AG04450 (cell line): ENCODE measurements around the gene NEU3. TPM values are rescaled to one million over a fixed set of nuclear protein-coding genes. Genes with fewer than 3 reads are reported as not detected.

Experiments used
- CTCF ChIA-PET: fragments of 300-600, 350-600 bp; formaldehyde crosslinking; extraction: SDS; loops from one replicate; lab custom pipeline; 2022; ENCODE audit warnings: antibody characterized with exemption, inconsistent platforms; lab: Charles Lee
- POLR2A ChIA-PET: fragments of 350-600 bp; formaldehyde crosslinking; extraction: SDS; loops from one replicate; lab custom pipeline; 2021; ENCODE audit warnings: antibody characterized with exemption, inconsistent platforms; lab: Yijun Ruan, JAX
- DNase-seq: peaks from one replicate; pipeline ENCODE4 v3.0.0-alpha.2; 2011; ENCODE audit warnings: low read depth, low spot score
- H3K27ac ChIP-seq: one replicate; pipeline ENCODE4 v1.5.1; 2012; ENCODE audit warnings: low read depth, low read length, control low read depth
- H3K27me3 ChIP-seq: one replicate; pipeline ENCODE4 v1.6.0; 2012; ENCODE audit warnings: low read length; ENCODE audit not compliant: control insufficient read depth, insufficient read depth
- H3K4me3 ChIP-seq: 2 replicates; pipeline ENCODE4 v1.5.1; 2011; ENCODE audit warnings: mild to moderate bottlenecking, low read depth, low read length, control low read depth
- H3K9me3 ChIP-seq: 2 replicates; pipeline ENCODE4 v1.5.1; 2012; ENCODE audit warnings: low read length; ENCODE audit not compliant: control insufficient read depth, insufficient read depth
- polyA minus RNA-seq: library from RNA; depleted of rRNA, polyadenylated mRNA; stranded (reverse); fragments of >200 nt; gene quantifications from 2 replicates; pipeline ENCODE4 v1.2.3, GENCODE V29; 2011; rRNA and poly(A)+ RNA removed
- polyA plus RNA-seq: library from polyadenylated mRNA; depleted of rRNA; stranded (reverse); fragments of >200 nt; gene quantifications from 2 replicates; pipeline ENCODE4 v1.2.3, GENCODE V29; 2011; rRNA removed
- TF ChIP-seq, protein P1 (sequence below): IDR thresholded peaks from 2 replicates; pipeline ENCODE4 v1.5.1; 2011; ENCODE audit warnings: low read depth, low read length, control low read depth, inconsistent platforms

The NEU3 gene, protein sequence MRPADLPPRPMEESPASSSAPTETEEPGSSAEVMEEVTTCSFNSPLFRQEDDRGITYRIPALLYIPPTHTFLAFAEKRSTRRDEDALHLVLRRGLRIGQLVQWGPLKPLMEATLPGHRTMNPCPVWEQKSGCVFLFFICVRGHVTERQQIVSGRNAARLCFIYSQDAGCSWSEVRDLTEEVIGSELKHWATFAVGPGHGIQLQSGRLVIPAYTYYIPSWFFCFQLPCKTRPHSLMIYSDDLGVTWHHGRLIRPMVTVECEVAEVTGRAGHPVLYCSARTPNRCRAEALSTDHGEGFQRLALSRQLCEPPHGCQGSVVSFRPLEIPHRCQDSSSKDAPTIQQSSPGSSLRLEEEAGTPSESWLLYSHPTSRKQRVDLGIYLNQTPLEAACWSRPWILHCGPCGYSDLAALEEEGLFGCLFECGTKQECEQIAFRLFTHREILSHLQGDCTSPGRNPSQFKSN
- polyA plus RNA-seq (5.6 and 5.7 TPM in 2 replicates), polyA minus RNA-seq (13.7 and 19.6 TPM in 2 replicates)

DNA sequence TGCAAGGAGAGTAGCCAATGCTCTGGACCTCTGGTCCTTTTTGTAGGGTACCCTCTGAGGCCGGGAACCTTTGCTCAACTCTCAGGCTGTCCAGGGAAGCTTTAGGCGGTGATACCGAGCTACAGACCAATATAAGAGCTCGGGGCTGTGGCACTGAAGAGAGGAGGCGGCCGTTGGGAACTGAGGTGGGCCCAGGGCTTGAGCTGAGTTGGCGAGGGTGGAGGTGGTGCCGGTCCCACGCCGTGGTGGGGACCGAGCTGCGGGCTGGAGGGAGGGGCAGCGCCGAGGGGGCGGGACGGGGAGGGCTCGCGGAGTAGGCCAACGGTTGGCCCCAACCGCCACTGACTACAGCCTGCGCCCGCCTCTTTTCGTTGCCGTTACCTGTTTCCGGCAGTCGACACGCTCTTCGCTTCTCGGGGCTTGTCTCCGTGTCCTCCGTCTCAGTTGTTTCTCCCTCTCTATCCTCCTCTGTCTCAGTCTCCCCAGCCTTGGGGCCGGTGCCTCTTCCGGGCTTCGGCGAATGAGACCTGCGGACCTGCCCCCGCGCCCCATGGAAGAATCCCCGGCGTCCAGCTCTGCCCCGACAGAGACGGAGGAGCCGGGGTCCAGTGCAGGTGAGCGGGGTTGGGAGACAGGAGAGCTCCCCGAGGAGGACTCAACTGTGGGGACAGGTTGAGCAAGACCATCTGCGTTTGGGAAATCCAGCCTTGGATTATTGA, at the start of gene NEU3:
Gene NEU3, plus strand, starts transcription at position 393 of the 719 bp plus-strand sequence. Its CDS starts 128 bp downstream, at position 521.
- Histone ChIP-seq H3K9me3 (no peaks in the 10 kb centered on the region; the same call in 1 of the 2 replicates), H3K27me3 (no peaks in the 10 kb centered on the region), H3K4me3 (peak within 1 kb of the TSS; percentile 79), H3K27ac (peak within 1 kb of the TSS; percentile 66)
- peak; percentile 29 for DNase-seq
- ChIA-PET POLR2A (interaction anchor here (0.9 to 1.6 kb wide), 6 partner anchors 9 to 64 kb away, joined by 3 to 6 read pairs (median 4); partner anchors contain the start of genes SPCS2 and XRRA1), CTCF (interaction anchor here (0.9 to 2.4 kb wide), 3 partner anchors 44 to 216 kb away, joined by 3 to 10 read pairs (median 4); no protein-coding TSS in a partner anchor)
- TF ChIP-seq, protein P1, sequence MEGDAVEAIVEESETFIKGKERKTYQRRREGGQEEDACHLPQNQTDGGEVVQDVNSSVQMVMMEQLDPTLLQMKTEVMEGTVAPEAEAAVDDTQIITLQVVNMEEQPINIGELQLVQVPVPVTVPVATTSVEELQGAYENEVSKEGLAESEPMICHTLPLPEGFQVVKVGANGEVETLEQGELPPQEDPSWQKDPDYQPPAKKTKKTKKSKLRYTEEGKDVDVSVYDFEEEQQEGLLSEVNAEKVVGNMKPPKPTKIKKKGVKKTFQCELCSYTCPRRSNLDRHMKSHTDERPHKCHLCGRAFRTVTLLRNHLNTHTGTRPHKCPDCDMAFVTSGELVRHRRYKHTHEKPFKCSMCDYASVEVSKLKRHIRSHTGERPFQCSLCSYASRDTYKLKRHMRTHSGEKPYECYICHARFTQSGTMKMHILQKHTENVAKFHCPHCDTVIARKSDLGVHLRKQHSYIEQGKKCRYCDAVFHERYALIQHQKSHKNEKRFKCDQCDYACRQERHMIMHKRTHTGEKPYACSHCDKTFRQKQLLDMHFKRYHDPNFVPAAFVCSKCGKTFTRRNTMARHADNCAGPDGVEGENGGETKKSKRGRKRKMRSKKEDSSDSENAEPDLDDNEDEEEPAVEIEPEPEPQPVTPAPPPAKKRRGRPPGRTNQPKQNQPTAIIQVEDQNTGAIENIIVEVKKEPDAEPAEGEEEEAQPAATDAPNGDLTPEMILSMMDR, result no peak

DNA sequence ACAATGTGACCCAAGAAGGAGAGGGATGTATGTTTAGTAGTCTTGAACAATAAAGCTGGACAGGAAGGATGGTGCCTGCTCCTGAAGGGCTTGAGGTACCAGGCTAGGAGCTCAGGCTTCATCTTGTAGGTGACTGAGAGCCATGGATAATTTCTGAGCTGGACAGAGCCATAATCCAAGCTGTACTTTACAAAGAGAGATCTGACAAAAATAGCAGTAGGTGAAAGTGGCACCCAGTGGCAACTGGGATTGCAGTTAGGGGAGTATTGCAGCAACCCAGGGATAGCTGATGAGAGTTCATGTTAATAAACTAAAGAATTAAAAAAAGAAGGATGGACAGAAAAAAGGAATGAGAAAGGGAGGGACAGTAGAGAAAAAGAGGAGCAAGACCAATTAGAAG, 47.2 kb upstream of the NEU3 start:
- Histone ChIP-seq H3K9me3 (no peaks in the 10 kb centered on the region), H3K27ac (no peak overlapping the region), H3K27me3 (no peaks in the 10 kb centered on the region), H3K4me3 (no peak overlapping the region)
- no peak for DNase-seq
- TF ChIP-seq, protein P1, result no peak
- ChIA-PET CTCF (interaction anchor here (0.5 to 7.2 kb wide), 3 partner anchors 9 to 23 kb away, joined by 3 to 63 read pairs (median 4); no protein-coding TSS in a partner anchor), POLR2A (no interaction called here)

DNA sequence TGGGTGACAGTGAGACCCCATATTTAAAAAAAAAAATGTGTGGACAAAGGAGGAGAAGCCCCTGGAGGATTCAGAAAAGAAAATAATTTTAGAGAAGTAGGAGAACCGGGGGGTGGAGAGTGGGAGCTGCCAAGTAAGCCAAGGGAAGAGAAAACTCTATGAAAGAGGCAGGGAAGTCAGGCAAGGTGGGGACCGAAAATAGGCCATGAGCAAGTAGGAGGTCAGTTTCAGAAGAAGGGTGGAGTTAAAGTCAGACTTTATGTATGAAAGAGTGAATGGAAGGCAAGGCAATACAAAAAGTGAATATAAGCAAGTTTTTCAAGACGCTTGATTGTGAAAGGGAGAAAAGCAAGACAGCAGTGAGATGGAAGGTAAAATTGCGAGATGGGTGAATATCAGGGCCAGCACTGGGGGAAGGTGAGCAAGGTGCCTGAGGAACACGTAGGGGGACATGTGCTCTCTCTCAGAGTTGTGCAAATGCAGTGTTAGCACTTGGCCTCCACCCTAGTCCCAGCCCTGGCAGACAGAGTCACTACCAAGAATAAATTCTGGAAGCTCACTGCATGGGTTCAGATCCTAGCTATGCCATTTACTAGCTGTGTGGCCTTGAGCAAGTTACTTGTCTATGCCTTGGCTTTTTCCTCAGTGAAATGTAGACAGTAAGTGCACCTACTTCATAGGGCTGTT, 46.5 kb upstream of the NEU3 start:
- H3K27ac ChIP-seq, result no peak overlapping the region
- no peaks in the 10 kb centered on the region for H3K9me3 ChIP-seq
- ChIA-PET POLR2A (no interaction called here), CTCF (interaction anchor here (7.2 kb wide), 1 partner anchor 13 kb away, joined by 63 read pairs; no protein-coding TSS in a partner anchor)
- H3K27me3 ChIP-seq, result no peaks in the 10 kb centered on the region
- TF ChIP-seq, protein P1, result no peak
- DNase-seq, result no peak
- H3K4me3 ChIP-seq, result no peak overlapping the region

DNA sequence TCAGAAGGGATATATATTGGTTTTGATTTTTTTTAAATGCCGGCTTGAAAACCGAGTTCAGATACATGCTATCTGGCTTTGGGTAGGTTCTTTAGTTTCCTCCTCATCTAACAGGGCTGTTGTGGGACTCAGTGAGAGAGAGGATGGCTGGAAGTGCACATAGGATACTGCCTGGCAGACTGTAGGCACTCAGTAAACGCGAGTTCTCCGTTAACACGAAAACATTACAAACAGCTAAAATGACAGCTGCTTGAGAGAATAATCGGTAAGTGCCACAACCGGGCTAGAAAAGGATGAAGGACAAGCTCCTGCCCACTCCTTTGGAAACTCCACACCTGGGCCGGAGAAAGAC, 40.2 kb upstream of the NEU3 start:
- Histone ChIP-seq H3K9me3 (no peaks in the 10 kb centered on the region; the same call in 1 of the 2 replicates), H3K27ac (peak overlapping the region; percentile 42), H3K27me3 (no peaks in the 10 kb centered on the region), H3K4me3 (peak overlapping the region; percentile 95)
- ChIA-PET POLR2A (interaction anchor here (0.7 to 1.9 kb wide), 3 partner anchors 10 to 40 kb away, joined by 6 to 7 read pairs (median 6); partner anchors contain the start of gene NEU3), CTCF (no interaction called here)
- DNase-seq, result no peak
- TF ChIP-seq, protein P1, result no peak
